Measurements from ENCODE around the gene PLXND1.

Gene PLXND1

DNA sequence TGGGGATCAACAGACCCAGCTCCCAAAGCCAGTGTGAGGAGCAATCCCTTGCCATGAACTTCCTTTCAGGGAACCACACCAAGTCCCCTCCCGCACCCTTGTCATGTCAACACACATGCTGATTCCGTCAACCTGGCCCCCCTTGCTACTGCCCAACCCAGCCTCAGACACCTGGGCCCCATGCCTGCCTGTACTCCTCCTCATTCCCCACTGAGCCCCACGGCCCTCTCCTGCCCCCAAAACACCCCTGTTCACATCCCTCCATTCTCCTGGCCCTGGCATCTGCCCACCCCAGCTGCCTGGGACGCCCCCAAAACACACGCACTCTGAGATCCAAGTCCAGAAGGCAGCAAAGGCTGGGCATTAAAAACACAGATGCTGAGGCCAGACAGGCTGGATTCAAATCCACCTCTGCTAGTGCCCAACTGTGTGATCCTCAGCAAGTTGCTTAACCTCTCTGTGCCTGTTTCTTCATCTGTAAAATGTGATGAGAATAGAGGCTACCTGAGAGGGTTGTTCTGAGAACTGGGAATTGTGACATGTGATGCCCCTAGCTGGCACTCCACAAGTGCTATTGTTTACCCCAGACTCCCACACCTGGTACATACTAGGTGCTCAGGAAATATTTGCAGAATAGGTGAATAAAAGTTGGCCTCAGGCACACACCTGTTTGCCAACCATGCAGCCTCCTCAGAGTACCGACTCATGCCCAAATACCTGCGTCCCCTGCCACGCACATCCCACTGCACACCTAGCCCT, 2.3 kb downstream of the PLXND1 start:
- H3K4me1 Mint-ChIP-seq = peaks cover 15% of the 10 kb centered on the region
- CTCF ChIA-PET = interaction anchor here (1.2 to 1.3 kb wide), 2 partner anchors 23 to 24 kb away, joined by 3 read pairs; no protein-coding TSS in a partner anchor
- peaks cover 96% of the 10 kb centered on the region for H3K27me3 Mint-ChIP-seq
- H3K4me3 Mint-ChIP-seq = peak overlapping the region; percentile 21
- peaks cover 2% of the 10 kb centered on the region for H3K36me3 Mint-ChIP-seq
- H3K9me3 Mint-ChIP-seq = no peaks in the 10 kb centered on the region
- no peak overlapping the region for H3K27ac Mint-ChIP-seq
- DNase-seq = no peak

DNA sequence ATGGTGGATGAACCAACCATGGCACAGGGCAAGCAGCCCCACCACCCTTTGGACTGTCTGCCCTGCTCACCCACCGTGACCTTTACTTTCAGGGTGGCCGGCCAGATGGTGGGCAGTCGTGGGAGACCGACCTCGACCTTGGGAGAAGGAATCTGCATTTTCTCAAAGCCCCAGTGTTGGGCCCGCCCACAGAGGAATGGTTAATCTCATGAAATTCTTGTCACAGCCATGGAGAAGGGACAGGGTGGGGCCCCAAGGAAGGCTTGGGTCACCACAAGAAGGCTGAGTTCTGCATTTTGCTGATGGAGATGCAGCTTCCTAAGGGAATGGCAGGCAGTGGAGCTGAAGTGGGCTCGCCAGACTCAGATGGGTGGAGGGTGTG, 2.9 kb downstream of the PLXND1 start:
- CTCF ChIA-PET = interaction anchor here (1.2 to 1.3 kb wide), 2 partner anchors 24 to 25 kb away, joined by 3 read pairs; no protein-coding TSS in a partner anchor
- Mint-ChIP-seq H3K9me3 (no peaks in the 10 kb centered on the region), H3K27me3 (peaks cover 96% of the 10 kb centered on the region), H3K27ac (no peak overlapping the region), H3K4me3 (no peak overlapping the region), H3K36me3 (peaks cover 2% of the 10 kb centered on the region), H3K4me1 (peaks cover 13% of the 10 kb centered on the region)
- DNase-seq = no peak

DNA sequence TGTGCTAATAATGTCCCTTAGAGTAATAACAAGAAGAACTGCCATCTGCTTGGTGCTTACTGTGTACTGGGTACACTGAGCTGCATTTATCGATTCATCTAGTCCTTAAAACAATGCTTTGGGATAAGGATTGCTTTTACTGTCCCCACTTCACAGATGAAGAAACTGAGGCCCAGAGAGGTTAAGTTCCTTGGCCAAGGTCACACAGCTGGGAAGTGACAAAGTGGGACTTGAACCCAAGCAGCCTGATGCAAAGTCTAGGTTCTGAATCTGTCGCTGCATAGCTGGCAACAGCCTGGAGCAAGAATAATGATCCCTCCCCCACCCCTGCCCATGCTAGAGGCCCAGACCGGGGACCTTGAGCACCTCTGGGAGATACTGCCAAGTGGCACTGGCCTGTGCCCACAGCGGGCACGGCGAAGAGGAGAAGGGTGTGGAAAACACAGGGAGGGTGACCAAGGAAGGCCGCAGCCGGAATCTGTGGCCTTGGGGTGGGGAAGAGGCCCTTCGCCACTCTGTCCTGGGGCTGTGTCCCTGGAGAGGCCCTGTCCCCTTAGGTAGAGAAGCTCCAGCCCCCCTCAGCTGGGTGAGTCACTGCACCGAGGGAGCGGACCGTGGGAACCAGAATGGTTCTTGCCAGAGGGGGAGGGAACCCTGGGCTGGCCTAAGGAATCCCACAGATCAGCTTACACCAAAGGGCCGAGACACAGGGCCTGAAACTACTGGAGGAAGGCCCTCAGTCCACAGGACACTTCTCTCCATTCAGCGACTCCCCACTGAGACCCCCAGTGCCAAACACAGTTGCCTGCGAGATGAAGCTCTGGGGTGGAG, 3.5 kb downstream of the PLXND1 start:
- DNase-seq = no peak
- H3K4me1 Mint-ChIP-seq = peaks cover 10% of the 10 kb centered on the region
- peaks cover 2% of the 10 kb centered on the region for H3K36me3 Mint-ChIP-seq
- CTCF ChIA-PET = interaction anchor here (1.2 to 1.3 kb wide), 2 partner anchors 24 to 26 kb away, joined by 3 read pairs; no protein-coding TSS in a partner anchor
- no peaks in the 10 kb centered on the region for H3K9me3 Mint-ChIP-seq
- H3K4me3 Mint-ChIP-seq = no peak overlapping the region
- H3K27ac Mint-ChIP-seq = no peak overlapping the region
- H3K27me3 Mint-ChIP-seq = peaks cover 96% of the 10 kb centered on the region

DNA sequence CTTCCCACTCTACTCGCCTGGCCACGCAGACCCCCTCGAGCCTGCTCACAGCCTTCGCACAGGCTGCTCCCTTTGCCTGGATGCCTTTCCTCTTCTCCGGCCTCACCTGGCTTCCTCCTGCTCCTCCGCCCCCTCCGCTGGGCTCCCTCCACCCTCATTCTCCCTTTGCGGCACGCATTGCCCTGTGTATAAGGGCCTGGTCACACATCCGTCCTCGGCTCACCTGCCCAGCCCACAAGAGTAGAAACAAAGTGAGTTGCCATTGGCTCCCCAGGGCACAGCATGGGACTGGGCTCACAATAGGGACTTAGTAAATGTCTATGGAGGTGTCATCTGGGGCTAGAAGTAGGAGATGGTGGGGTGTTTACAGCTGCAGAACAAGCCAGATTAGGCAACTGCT, 4.2 kb downstream of the PLXND1 start:
- H3K4me1 Mint-ChIP-seq = peaks cover 10% of the 10 kb centered on the region
- CTCF ChIA-PET = no interaction called here
- no peaks in the 10 kb centered on the region for H3K9me3 Mint-ChIP-seq
- DNase-seq = no peak
- peaks cover 96% of the 10 kb centered on the region for H3K27me3 Mint-ChIP-seq
- no peak overlapping the region for H3K4me3 Mint-ChIP-seq
- peaks cover 2% of the 10 kb centered on the region for H3K36me3 Mint-ChIP-seq
- no peak overlapping the region for H3K27ac Mint-ChIP-seq

DNA sequence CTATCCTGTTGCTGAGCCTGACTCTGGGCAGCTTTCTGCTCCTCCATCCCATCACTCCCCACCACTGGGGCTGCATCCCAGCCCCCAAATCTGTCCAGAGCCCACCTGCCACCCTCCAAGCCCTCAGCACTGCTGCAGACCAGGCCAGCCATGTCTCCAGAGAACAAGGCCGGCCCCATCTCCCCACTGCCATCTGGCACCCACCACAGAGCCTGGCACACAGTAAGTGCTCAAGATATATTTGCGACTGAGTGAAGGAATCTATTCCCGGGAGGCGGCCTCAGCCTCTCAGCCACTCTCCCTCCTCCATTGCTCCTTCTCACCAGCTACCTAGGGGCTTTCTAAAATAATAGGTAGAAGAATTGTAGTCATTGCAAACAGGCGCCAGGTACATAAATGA, 4.8 kb downstream of the PLXND1 start:
- Mint-ChIP-seq H3K4me3 (no peak overlapping the region), H3K9me3 (no peaks in the 10 kb centered on the region), H3K36me3 (peaks cover 2% of the 10 kb centered on the region), H3K4me1 (peaks cover 4% of the 10 kb centered on the region), H3K27me3 (peaks cover 96% of the 10 kb centered on the region), H3K27ac (no peak overlapping the region)
- CTCF ChIA-PET = no interaction called here
- DNase-seq = no peak

DNA sequence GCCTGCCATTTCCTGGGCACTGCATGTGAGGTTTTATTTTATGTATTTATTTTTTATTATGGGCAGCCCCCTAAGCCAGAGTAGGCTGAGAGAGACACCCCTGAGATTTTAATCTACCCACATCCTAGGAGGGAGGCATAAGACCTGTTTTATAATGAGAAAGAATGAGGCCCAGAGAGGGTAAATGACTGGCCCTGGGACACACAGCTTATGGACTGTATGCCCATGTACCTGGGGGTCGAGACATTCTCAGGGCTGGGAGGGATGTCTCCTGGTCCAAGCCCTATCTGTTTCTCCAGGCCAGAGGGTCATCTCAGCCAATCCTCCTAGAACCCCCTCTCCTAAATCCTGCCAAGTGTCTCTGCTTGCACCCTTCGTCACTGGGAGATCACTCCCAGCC, 6.1 kb downstream of the PLXND1 start:
- Mint-ChIP-seq H3K4me1 (no peaks in the 10 kb centered on the region), H3K36me3 (no peaks in the 10 kb centered on the region), H3K27ac (no peak overlapping the region), H3K27me3 (peaks cover 97% of the 10 kb centered on the region), H3K4me3 (no peak overlapping the region), H3K9me3 (no peaks in the 10 kb centered on the region)
- CTCF ChIA-PET = no interaction called here
- no peak for DNase-seq

DNA sequence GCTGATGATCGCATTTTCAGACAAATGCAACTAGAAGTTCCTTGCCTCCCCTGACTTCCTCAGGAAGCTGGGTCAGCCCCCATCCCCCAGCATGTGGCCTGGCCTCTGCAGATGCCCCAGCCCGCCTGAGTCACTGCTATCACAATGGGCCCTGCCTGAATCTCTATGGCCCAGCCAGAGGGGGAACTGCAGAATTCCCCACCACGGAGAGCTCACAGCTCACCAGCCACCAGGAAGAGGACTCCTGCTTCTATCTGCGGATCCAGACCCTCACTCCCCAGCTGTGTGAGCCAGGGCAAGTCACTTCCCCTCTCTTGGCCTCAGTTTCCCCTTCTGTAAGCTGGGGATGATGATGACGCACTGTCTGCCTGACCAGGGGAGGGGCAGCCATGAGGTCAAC, 6.9 kb downstream of the PLXND1 start:
- no peaks in the 10 kb centered on the region for H3K4me1 Mint-ChIP-seq
- no peak overlapping the region for H3K27ac Mint-ChIP-seq
- no peaks in the 10 kb centered on the region for H3K36me3 Mint-ChIP-seq
- DNase-seq = no peak
- peaks cover 97% of the 10 kb centered on the region for H3K27me3 Mint-ChIP-seq
- CTCF ChIA-PET = no interaction called here
- H3K4me3 Mint-ChIP-seq = no peak overlapping the region
- H3K9me3 Mint-ChIP-seq = no peaks in the 10 kb centered on the region

DNA sequence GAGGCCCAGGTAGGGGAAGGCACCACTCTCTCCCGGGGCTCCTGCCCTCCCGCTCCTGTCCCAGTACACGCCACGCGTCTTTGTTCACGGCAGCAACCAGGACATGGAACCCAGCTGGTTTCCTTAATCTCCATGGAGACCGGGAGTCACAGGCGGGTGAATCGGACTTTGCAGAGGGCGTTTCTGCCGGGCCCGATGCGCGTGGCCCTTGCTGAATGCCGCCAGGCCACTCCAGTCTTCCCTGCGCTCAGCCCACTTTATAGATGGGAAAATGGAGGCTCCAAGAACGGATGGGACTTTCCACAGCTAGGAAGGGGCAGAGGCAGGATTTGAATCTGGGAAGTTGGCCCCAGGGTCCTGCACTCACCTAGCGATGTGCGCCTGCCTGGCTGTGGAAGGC, 7.4 kb downstream of the PLXND1 start:
- CTCF ChIA-PET = no interaction called here
- no peaks in the 10 kb centered on the region for H3K36me3 Mint-ChIP-seq
- H3K4me1 Mint-ChIP-seq = peaks cover 5% of the 10 kb centered on the region
- H3K27me3 Mint-ChIP-seq = peaks cover 97% of the 10 kb centered on the region
- DNase-seq = no peak
- H3K9me3 Mint-ChIP-seq = no peaks in the 10 kb centered on the region
- H3K27ac Mint-ChIP-seq = no peak overlapping the region
- H3K4me3 Mint-ChIP-seq = no peak overlapping the region

DNA sequence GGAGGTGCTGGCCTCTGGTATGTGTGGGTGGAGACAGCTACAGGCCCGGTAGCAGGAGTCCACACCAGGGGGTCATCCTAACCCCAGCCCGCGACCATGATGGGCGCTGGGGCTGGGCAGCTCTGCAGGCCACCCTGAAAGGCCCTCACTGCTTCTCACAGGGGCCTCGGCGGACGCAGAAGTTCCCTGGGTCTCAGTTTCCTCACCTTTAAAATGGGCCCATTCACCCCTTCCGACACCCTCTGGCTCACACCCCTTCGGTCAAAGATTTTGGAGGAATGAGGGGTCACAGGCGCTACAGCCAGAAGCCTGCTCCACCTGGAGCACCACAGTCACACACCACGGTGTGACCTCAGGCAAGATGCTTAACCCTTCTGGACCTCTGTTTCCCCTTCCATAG, 8.0 kb downstream of the PLXND1 start:
- Mint-ChIP-seq H3K27me3 (peaks cover 97% of the 10 kb centered on the region), H3K9me3 (no peaks in the 10 kb centered on the region), H3K36me3 (no peaks in the 10 kb centered on the region), H3K27ac (no peak overlapping the region), H3K4me1 (peaks cover 11% of the 10 kb centered on the region), H3K4me3 (no peak overlapping the region)
- DNase-seq = no peak
- CTCF ChIA-PET = no interaction called here

DNA sequence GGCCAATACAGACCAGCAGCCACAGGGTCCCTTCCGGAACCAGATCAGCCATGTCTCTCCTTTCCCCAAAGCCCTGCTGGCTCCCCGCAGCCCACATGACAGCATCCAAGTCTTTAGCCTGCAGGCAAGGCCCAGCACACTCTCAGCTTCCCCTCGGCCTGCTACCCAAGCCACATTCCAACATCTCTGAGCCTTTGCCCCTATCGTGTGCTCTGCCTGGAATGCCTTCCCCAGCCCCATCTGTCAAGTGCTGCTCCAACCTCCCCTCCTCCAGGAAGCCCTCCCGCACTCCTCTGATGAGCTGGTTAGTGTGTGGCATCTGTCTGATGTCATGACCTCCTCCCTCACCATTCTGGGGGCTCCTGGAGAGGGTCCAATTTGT, 8.5 kb downstream of the PLXND1 start:
- Mint-ChIP-seq H3K4me3 (no peak overlapping the region), H3K36me3 (no peaks in the 10 kb centered on the region), H3K27ac (no peak overlapping the region), H3K27me3 (peaks cover 97% of the 10 kb centered on the region), H3K9me3 (no peaks in the 10 kb centered on the region), H3K4me1 (peaks cover 16% of the 10 kb centered on the region)
- CTCF ChIA-PET = no interaction called here
- DNase-seq = no peak

DNA sequence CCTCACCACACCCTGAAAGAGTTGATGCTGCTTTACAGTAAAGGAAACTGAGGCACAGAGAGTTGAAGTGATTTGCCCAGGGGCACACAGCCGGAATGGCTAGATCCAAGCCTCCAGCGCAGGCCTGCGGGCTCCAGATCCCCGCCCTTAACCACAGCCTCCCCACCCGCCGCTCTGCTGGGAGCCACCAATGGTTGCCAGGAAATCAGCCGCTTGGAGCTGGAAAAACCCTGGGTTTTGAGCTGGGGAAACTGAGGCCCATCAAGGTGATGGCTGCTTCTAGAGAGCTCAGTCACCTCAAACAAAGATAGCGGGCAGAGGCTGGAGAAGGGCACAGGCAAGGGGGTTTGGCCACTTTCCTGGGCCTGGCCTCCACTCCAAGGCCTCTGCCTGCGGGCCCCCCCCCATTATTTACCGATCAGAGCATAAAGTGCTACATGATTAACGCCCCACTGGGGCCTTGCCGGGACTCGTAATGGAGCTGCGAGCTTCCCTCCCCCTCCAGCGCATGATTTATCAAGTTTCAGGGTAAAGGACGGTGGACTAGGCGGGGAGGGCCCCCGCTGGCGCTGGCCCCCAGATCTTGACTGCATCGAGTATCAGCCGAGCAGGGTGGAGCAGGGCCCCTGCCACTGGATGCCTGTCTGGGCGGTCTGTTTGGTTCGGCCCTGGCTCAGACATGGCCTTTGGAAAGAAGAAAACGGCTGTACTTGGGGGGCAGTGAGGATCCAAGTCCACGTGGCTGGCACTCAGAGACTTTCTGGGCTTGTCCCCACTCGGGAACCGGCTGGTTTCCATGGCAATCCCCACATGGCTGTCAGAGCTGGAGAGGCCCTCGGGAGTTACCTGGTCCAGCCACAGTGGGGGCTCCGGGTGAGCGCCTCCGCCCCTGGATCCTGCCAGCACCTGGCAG, 9.1 kb downstream of the PLXND1 start:
- Mint-ChIP-seq H3K9me3 (no peaks in the 10 kb centered on the region), H3K36me3 (no peaks in the 10 kb centered on the region), H3K4me1 (peaks cover 18% of the 10 kb centered on the region), H3K27me3 (peaks cover 97% of the 10 kb centered on the region), H3K27ac (no peak overlapping the region), H3K4me3 (no peak overlapping the region)
- DNase-seq = no peak
- CTCF ChIA-PET = no interaction called here

DNA sequence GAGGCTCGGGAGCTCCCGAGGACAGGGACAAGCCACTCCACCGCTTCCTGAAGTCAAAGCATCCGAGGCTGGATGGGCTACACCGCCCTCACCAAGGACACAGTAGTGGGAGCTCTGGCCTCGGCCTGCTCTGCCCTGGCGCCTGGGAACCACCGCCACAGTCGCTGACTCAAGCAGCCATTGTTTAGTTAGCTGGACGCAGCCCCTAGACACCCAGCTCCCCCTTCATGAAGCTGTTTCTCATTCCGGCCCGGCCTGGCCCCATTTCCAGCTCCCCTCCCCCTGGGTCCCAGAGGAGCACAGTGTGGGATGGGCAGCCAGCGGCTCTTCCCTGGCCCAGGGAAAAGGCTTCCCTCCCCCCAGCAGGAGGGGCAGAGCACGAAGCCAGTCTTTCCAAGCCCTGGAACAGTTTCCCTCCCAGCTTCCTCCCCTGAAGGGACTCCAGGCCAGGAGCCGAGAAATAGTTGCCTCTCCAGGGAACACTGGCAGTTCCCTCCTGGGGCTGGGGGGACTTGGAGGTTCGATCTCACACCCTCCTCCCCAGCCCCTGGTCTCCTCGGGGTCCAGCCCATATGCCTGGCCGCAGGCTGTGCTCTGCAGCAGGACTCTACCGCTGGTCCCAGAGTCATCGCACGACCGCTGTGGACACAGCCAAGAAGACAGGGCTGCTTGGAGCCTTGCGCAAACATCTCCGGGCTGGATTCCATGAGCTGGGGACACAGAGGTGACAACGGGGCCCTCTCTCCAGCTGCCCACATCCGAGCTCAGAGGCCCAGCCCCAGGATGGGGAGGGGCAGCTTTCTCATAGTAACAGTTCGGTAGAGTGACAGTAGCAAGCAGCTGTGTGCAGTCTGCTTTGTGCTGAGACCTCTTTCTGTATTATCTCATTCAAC, 10.0 kb downstream of the PLXND1 start:
- Mint-ChIP-seq H3K4me1 (peaks cover 18% of the 10 kb centered on the region), H3K4me3 (no peak overlapping the region), H3K36me3 (no peaks in the 10 kb centered on the region), H3K9me3 (no peaks in the 10 kb centered on the region), H3K27me3 (peaks cover 97% of the 10 kb centered on the region), H3K27ac (no peak overlapping the region)
- no peak for DNase-seq
- CTCF ChIA-PET = interaction anchor here (0.6 to 1.7 kb wide), 2 partner anchors 106 to 705 kb away, joined by 3 to 5 read pairs; no protein-coding TSS in a partner anchor

DNA sequence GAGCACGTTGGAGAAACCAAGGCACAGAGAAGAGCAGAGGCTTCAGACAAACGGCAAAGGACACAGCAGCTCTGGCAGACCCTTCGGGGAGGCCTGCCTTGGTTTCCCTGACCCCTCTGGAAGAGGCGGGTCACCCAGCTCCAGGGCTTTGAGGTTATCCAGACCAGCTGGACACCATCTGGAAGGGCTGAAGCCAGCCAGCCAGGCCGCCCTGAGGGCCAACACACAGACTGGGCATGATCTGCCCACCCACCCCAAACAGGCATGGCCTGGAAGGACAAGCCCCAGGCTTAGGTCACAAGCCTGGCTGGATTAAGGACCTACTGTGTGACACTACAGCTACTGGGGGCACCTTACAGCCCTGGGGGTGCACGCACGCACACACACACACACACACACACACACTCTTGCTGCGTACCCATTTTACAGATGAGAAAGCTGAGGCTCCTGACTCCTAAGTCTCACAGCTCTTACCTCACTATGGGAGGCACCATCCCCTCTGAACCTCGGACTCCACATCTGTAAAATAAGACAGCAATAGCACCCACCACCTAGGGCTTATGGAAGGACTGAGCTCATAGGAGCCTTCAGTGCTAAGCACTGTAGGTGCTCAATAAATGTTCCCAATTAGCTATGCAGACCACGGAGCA, 10.8 kb downstream of the PLXND1 start:
- peaks cover 18% of the 10 kb centered on the region for H3K4me1 Mint-ChIP-seq
- H3K27me3 Mint-ChIP-seq = peaks cover 99% of the 10 kb centered on the region
- DNase-seq = no peak
- H3K27ac Mint-ChIP-seq = no peak overlapping the region
- CTCF ChIA-PET = interaction anchor here (0.6 to 1.7 kb wide), 2 partner anchors 105 to 706 kb away, joined by 3 to 5 read pairs; no protein-coding TSS in a partner anchor
- no peaks in the 10 kb centered on the region for H3K36me3 Mint-ChIP-seq
- H3K4me3 Mint-ChIP-seq = no peak overlapping the region
- no peaks in the 10 kb centered on the region for H3K9me3 Mint-ChIP-seq
